Measurements from ENCODE around the gene SGMS1. TPM values are rescaled to one million over a fixed set of nuclear protein-coding genes. Genes with fewer than 3 reads are reported as not detected.
A peak's percentile ranks its signal among the peaks of the same experiment; 100 is the strongest.

Gene SGMS1
- polyA plus RNA-seq, 4 donors: 54.8 to 64.6 (median 60.5) TPM

DNA sequence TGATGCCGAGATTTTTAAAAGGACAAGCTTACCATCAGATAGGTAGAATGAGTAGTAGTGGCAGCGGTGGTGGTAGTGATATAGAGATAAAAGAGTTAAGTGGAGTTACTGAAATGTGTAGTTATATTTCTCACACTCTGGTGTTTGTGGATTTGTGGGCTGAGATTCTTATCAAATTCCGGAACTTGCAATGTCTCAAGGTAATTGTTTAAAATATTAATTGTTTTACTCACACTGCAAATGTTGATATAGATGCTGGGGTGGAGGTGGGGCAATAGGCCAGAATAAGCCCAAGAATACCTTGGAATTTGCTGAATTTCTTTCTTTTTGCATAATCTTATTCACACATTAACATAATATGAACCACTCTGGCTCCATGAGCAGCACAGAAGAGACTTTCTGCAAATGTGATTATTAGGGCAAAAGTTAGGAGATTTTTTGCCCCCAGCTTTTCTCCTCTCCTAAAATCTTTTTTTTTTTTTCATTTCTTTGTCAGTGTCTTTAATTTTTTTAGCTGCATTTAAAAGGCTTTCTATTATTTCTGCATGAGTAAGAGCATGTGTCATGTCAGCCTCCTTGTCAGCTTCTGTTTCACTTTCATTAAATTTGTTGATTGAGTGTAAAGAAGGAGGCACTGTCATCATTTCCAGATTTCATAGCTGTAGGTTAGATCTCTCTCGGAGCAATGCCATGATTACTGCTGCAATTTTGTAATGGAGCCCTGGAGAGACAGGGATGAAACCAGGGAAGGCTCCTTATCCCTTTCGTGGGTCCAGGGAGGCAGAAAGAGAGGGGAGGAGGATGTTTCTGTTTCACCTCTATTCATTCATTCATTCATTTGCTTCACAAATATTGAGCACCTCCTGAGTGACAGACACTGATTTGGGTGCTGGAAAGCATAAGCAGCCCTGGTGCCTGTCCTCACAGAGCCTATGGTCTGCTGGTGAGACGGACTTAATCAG lies 13.1 kb upstream of the SGMS1 start:
- DNase-seq (ENCODE audit: low read depth in 4 of 4, low spot score in 3 of 4): no peak

DNA sequence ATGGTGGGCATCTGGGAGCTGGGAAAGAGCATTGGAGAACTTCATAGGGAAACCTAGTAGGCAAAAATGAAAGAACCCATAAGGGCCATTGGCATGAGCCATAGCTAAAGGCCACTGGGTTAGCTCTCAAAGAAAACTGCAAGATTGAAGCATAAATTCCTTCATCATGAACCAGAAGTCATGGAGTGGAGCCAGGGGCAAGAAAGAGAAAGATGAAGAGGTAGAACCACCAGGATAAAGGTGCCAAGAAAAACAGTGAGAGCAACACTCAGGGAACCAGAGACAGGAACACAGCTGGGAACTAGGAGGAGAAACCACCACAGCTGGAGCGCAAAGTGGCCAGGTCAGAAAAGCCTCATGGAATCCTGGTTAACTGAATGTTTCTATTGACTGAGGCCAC lies 11.5 kb upstream of the SGMS1 start:
- no peak for DNase-seq (ENCODE audit: low read depth in 4 of 4, low spot score in 3 of 4)

DNA sequence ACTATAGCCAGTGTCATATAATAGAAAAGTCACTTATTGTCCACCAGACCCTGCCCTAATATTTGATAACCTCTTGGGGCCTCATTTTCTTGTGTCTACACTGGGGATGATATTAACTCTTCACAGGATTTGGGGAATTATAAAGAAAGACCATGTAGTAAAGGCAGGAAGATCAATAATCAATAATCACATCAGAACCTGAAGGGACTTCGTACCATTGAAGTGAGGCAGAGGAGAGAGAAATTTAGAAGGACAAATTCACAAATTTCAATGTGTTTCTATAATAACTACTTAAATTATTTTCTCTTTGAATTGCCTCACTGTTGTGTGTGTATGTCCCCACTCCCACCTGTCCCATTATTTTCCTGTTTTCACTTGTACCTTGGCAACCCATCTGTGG lies 10.7 kb upstream of the SGMS1 start:
- DNase-seq (ENCODE audit: low read depth in 4 of 4, low spot score in 3 of 4): no peak

DNA sequence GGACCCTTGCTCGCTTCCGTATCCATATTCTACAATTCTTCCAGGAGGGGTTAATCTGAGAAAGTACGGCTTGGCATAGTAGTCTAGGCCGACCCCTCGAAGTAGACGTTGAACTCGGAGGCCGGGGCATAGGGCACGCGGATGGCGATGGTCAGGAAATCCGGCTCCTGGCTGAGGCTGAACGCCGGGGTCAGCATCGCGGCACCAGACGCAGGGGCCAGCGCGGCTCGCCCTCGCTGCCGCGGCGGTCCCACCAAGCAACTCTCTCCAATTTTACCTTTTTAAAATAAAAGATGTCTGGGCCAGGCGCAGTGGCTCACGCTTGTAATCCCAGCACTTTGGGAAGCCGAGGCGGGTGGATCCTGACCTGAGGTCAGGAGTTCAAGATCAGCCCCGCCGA lies 7.3 kb upstream of the SGMS1 start:
- no peak for DNase-seq (ENCODE audit: low read depth in 4 of 4, low spot score in 3 of 4)

DNA sequence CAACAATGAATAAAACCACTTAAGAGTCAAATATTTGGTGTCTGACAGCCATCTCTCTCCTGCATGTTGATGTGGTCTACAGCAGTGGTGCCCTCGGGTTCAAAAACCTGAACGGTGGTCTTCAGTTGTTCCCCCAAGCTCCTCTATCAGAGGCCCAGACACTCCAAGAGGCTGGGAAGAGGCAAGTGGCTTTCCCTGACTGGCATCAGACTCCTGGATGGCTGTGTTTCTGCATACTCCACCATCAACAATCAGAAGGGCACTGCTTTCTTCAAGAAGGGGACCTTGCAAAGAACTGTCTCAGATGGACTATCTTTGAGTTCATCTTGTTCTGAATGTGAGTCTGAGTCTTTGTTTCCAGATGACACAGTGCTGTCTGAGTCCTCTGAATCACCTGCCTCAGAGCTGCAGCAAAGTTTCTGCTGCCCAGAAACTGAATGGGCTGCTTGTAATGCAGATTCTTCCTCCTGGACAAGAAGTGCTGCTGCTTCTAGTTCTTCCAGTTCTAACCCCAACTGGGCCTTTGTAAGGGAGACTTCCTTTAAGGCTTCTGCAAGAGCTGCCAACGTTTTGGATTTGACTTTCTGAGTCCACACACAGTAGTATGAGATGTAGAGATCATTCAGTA lies 5.9 kb upstream of the SGMS1 start:
- no peak for DNase-seq (ENCODE audit: low read depth in 4 of 4, low spot score in 3 of 4)

DNA sequence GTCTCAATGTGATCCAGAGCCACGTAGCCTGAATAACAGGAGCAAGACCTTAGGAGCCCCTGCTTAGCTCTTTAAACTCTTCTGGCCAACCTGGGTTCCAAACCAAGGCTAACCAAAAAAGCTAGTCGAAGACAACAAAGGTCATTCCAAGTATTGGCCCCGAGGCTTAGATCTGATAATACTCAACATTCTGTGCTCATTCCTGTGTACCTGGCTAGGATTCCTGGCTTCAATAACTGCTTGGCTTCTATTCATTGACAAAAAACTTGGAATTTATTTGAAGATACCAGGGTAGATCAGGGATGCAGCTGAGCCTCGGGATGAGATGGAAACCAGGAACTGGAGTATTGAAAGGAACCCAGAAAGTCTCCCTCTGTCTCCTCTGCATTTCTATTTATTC lies 4.1 kb upstream of the SGMS1 start:
- DNase-seq (ENCODE audit: low read depth in 4 of 4, low spot score in 3 of 4): no peak

DNA sequence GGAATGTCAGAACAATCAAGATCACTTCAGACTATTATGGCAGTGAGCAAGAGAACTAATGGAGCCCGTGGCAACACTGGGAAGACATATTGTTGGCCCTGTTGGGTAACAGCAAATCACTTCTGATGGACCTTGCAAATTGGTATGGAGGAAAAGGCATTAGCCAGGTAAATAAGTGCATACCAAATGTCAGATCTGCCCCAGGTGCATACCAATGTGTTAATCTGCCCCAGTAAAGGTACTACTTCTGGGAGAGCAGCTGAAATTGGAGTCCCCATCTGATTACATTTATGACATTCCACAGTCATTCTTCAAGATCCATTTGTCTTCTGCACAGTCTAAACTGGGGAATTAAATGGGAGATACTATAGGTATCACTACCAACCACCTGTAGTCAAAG lies 3.7 kb upstream of the SGMS1 start:
- no peak for DNase-seq (ENCODE audit: low read depth in 4 of 4, low spot score in 3 of 4)

DNA sequence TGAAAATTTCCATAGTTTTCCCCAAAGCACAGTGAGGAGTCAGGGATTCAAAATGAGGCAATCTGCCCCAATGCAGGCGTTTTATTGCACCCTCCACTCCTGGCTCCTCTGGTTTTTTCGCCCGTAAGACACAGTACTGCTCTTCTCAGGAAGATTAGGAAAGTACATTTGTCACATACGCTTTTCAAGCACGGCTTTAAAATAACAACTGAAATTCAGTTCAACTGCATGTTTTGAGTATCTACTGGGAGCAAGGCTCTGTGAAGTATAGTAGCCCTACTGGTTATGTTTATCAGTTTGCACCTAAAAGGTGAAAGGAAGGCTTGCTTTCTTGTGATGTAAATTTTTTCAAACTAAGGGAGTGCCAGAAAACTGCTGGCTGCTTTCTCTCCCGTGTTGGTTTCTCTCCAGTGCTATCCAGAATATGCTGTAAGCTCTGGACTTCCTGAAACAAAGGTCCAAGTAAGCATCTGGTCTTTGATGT lies 1.9 kb upstream of the SGMS1 start:
- DNase-seq (ENCODE audit: low read depth in 4 of 4, low spot score in 3 of 4): no peak

DNA sequence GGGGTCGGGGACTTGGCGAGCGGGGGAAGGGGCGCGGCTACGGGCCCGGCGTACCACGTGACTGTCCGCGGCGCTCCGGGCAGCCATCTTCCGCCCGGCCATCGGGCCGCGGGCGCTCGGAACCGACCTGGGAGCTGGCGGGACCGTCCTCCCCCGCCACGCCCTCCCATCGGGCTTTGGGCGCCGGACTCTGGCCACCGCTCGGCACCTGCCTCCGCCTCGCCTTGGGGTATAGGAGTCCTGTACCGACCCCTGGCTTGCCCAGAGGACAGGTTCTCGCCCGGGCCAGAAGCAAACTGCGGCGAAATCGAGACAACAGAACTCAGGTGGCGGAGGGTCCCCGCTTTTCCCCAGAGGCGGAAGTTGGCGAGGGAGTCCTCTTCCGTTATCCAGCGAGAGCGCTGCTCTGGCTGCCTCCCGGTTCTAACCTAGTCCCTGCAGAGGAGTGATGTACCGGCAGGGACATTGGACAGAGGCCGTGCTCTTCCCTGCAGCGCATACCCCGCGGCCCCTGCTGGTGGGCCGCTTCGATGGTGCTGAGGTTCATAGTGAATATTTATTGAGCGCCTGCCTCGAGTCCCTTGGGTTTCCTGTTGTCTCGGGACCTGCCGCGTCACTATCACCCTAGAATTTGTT lies 1.2 kb upstream of the SGMS1 start:
- DNase-seq (ENCODE audit: low read depth in 4 of 4, low spot score in 3 of 4): peak; percentile 52 to 81 (median 72)

DNA sequence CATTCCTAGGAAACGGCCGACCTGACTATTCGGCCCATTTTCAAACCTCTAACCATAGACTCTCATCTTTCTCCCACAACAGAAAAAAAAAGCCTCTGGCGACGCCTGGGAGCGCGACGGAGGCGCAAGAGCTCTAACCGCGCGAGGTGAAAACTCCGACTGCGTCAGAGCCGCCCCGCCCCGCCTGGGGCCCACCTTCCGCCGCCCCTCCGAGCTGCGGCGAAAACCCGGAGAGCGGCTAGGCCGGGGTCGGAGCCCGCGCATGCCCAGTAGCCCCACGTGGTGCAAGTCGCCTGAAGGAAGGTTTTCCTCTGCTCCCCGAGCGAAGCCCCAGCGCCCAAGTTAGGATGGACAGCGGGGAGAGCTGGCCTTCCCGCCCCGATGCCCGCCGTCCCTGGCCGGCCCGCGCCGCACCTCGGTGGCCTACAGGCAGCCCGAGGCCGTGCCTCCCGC lies 683 bp upstream of the SGMS1 start:
- peak; percentile 90 to 96 (median 92) for DNase-seq (ENCODE audit: low read depth in 4 of 4, low spot score in 3 of 4)

DNA sequence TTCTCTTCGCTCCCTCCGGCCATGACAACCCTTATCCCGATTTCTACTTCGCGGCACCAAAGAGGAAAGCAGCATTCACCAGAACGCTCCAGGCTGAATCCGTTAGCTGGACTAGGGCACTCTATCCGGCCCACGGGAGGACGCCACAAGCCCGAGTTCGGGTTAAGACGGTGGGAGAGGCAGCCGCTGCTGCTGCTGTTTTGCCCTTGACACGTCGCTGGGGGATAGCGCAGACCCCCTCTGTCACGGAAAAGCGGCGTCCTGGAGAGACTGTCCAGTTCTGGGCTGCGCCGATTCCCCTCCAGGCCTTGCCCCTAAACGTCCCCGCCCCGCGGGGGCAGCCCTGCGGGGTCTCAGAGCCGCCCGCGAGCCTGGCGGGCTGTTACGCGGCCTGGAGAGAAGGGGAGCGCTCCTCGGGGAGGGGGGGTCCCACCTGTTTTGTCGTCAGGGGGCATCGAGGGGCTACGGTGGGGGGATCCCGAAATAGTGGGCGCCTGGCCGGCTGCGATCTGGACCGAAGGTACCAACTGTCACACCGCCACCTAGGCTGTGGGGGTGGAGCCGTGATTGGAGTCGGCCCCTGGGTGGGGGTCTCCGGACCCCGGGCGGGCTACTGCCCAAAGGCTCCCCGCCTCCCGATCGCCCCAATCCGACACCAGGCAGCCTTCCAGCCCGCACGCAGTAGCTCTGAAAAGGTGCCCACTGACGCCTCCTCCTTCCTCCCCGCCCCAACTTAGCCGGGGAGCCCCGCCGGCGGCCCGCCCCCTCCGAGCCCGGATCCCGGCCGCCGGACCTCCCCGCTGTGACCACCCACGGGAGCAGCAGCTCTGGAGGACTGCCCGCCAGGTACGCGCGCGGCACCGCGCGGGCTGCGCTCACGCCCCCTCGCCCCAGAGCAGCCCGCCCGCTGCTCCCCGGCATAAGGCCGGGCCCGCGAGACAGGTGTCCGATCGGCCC lies 772 bp downstream of the SGMS1 start:
- DNase-seq (ENCODE audit: low read depth in 4 of 4, low spot score in 3 of 4): peak in 1 of 4 donors; percentile 52

DNA sequence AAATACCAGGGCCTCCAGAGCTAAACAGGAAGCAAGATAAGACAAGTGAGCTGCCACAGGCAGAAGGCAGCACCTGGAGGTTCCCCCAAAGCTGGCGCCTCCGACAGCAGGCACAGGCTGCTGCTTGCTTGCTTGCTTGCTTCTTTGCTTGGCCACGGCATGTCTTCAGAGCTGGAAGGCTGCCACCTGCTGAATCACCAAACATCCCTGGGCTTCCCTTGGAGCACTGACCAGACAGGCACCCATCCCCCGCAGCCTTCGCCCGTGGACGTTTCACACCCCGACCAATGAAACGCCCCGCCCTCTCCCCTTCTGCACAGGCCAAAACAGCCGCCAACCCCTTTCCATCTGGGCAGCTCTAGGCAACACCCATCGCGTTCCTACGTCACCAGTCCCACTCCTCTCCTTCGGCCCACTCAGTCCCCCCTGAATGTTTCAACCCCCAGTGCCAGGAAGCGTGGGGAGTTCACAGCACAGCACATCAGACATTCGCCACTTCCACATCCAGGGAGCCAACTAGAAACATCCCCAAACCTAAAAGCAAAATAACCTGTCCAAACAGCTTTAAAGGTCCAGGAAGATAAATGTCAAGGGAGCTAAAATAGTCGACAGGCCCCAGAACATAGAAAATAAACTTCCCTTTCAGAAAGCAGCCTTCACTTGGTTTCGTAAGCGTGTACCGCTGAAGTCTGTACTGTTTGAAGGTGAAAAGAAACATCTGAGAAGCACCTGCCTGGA lies 1.6 kb downstream of the SGMS1 start:
- peak in 2 of 4 donors; percentile 65 for DNase-seq (ENCODE audit: low read depth in 4 of 4, low spot score in 3 of 4)

DNA sequence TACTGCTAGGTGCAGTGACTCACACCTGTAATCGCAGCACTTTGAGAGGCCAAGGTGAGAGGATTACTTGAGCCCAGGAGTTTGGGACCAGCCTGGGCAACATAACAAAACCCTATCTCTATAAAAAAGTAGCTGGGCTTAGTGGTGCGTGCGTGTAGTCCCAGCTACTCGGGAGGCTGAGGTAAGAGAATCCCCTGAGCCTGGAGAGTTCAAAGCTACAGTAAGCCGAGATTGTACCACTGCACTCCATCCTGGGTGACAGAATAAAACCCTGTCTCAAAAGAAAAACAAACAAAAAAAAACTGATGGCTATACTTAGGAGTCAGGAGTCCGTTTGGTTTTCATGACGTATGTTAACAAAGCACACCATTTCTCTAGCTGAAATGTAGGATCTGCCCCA lies 2.9 kb downstream of the SGMS1 start:
- no peak for DNase-seq (ENCODE audit: low read depth in 4 of 4, low spot score in 3 of 4)

DNA sequence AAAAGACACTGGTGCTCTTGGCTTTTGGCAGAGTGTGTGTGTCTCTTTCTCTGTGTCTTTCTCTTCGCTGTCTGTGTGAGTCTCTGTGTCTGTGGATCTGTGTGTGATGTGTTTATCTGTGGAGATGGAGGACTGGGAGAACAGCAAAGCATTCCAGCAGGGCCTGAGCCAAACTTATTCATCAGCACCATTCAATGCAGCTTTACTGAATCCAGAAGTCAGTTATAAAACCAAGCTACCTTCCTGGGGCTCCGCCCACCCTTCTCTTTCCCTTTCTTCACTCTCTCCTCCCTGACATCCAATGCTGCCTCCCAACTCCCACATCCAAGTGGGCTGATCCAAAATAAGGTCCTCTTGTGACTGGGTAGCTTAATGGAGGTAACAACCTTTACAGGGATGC lies 3.9 kb downstream of the SGMS1 start:
- no peak for DNase-seq (ENCODE audit: low read depth in 4 of 4, low spot score in 3 of 4)

DNA sequence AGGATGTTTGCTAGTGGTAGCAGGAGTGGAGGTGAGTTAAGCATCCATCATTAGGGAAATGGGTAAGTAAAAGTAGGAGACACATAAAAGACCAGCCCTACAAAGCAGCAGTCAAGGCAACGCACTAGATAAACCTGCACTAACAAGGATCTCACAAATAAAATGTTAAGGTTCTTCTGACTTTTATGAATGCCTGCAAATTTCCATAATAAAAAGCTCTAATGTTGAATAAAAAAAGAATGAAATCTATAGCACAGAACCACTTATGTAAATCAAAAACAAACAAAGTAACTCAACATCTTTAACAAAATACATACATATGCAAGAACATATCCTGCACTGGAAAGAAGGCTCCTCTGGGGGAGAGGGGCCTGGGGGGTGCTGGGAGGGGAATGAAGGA lies 4.6 kb downstream of the SGMS1 start:
- DNase-seq (ENCODE audit: low read depth in 4 of 4, low spot score in 3 of 4): no peak

DNA sequence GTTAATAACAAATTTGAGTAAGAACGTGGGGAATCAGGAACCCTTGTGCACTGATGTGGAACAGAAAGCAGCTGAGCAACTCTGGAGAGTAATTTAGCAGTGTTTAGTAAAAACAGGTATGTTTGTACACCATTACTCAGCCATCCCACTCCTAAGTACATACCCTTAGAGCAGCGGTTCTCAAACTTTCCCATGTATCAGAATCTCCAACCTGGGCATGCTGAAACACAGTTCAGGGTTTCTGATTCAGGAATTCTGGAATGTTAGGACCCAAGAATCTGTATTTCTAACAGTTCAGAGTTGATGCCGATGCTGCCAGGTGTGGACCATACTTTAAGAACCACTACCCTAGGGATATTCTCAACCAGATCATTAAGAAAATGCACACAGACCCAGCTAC lies 5.1 kb downstream of the SGMS1 start:
- no peak for DNase-seq (ENCODE audit: low read depth in 4 of 4, low spot score in 3 of 4)

DNA sequence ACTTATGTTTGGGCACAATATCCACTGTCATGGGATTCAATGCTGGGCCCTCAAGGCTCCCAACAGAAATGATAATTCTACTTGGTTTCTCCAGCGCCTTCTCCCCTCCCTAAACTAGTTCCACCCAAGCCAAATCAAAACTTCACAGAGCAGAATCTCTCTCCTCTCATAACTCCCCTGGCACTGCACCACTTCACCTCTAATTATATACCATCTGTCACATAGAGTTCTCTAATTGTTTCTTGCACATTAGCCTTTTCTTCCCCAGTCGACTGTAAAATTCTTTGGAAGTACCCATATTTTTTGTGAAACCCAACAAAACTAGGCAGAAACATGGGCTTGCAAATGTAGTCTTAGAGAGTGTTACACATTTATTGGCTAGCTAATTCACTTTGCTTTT lies 8.1 kb downstream of the SGMS1 start:
- no peak for DNase-seq (ENCODE audit: low read depth in 4 of 4, low spot score in 3 of 4)

DNA sequence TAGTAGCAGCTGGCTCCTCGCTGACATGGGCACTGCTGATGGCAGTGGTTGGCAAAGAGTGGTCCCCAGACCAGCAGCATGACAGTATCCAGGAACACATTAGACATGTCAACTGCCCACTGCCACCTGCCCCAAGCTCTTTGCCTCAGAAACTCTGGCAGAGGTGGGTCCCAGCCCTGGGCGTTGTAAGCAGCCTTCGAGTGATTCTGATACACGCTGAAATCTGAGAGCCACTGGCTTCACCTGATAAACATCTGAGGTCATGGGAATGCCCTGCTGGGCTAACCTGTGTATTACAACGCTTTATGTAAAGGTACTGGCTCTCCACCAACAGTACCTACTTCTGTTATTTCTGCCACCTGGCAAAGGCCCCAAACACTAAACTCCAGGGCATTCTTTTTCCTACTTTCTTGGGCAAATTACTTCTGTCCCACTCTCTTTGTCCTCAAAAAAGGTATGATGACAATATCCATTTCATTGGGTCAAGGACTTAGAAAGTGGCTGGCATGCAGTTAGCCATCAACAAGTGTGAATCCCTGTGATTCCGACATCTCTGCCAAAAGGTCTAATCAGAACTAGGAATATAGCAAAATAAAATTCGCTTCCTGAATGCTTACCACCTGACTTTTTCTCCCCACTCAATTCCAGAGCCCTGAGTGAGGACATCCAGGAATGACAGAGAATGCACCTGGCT lies 9.2 kb downstream of the SGMS1 start:
- no peak for DNase-seq (ENCODE audit: low read depth in 4 of 4, low spot score in 3 of 4)
